ENCODE results near the gene SPAG16.

Gene SPAG16

GRCh38 chr2:214265991-214266489 is 981.8 kb downstream of the SPAG16 start:
- H3K27ac ChIP-seq: no peak overlapping the region
- no peak for TF ChIP-seq CTCF (IDR thresholded peaks at IDR 0.05)
- TF ChIP-seq ZFX (IDR thresholded peaks at IDR 0.05; ENCODE audit: borderline replicate concordance): no peak

GRCh38 chr2:214277880-214278279 is 993.6 kb downstream of the SPAG16 start:
- H3K27ac ChIP-seq: no peak overlapping the region

GRCh38 chr2:214286011-214286410 is 1001.7 kb downstream of the SPAG16 start:
- TF ChIP-seq CTCF (IDR thresholded peaks at IDR 0.05) (no peak), ZFX (IDR thresholded peaks at IDR 0.05; ENCODE audit: borderline replicate concordance) (no peak)
- H3K27ac ChIP-seq: no peak overlapping the region

More at GRCh38 chr2:214277880-214278279, 993.6 kb downstream of the SPAG16 start:
- TF ChIP-seq ZFX (IDR thresholded peaks at IDR 0.05; ENCODE audit: borderline replicate concordance) (no peak), CTCF (IDR thresholded peaks at IDR 0.05) (no peak)

GRCh38 chr2:214293593-214293992 is 1009.3 kb downstream of the SPAG16 start:
- H3K27ac ChIP-seq: no peak overlapping the region
- TF ChIP-seq ZFX (IDR thresholded peaks at IDR 0.05; ENCODE audit: borderline replicate concordance) (no peak), CTCF (IDR thresholded peaks at IDR 0.05) (no peak)

- no peak for TF ChIP-seq ZFX (IDR thresholded peaks at IDR 0.05; ENCODE audit: borderline replicate concordance)
- TF ChIP-seq CTCF (IDR thresholded peaks at IDR 0.05): no peak
- H3K27ac ChIP-seq: no peak overlapping the region
These were observed 1010.2 kb downstream of the SPAG16 start for GRCh38 chr2:214294426-214294825.

GRCh38 chr2:214297423-214297822 is 1013.2 kb downstream of the SPAG16 start:
- H3K27ac ChIP-seq: no peak overlapping the region
- TF ChIP-seq ZFX (IDR thresholded peaks at IDR 0.05; ENCODE audit: borderline replicate concordance) (no peak), CTCF (IDR thresholded peaks at IDR 0.05) (no peak)

- H3K27ac ChIP-seq: no peak overlapping the region
- peak; percentile 43 for TF ChIP-seq CTCF (IDR thresholded peaks at IDR 0.05)
- no peak for TF ChIP-seq ZFX (IDR thresholded peaks at IDR 0.05; ENCODE audit: borderline replicate concordance)
These were observed 1026.1 kb downstream of the SPAG16 start for GRCh38 chr2:214310319-214310718.

All from 22Rv1 (cell line).